ENCODE results near the gene UBA6.

Gene UBA6

DNA sequence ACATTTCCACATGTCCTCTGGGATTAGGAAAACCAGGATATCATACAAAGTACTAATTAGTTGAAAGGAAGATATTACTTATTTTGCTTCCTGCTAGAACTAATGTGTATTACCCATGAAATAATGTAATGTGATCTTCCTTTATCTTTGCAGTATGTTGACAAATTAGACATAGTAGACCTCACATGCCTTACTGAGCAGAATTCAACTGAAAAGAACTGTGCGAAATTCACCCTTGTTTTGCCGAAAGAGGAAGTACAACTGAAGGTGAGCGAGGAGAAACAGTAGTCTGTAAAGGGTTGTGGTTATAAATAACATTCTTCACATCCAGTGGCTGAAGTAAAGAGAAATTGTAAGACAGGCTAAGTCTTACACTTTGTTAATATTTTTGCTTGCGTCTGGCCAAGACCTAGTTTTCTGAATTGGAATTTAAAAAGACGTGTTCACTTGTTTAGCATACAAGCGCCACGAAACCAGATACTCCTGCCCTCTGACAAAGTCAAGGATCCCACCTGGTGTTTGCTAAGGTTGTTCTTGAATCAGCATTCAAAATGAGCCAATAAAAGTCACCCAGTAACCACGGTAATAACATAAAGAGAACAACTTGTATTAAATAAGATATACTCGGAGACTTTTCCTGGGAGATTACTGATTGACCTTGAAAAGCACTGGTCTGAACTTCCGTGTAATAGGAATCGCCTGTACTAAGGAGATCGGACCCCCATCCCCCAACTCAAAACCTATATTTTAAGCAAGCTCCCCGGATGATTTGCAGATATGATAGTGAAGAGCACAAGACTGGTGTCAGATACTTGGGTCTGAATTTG is 125.5 kb downstream of the UBA6 start:
- DNase-seq, result no peak

DNA sequence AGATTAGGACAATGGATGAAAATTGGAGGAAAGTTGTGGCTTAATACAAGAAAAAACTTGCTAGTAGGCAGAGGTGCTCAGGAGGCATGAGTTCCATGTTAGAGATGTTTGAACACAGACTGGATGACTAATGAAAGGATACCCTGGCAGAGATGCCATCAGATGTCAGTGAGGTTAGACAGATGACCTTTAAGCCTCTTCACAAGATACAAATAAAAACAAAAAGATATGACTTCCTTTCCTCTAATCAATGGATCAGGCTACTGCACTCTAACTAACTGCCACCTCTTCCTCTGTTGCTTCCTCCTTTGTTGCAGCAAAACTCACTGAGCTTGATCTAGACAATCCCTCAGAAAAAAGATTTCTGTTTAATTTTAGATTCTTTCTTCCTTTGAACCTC is 127.8 kb downstream of the UBA6 start:
- DNase-seq, result no peak

DNA sequence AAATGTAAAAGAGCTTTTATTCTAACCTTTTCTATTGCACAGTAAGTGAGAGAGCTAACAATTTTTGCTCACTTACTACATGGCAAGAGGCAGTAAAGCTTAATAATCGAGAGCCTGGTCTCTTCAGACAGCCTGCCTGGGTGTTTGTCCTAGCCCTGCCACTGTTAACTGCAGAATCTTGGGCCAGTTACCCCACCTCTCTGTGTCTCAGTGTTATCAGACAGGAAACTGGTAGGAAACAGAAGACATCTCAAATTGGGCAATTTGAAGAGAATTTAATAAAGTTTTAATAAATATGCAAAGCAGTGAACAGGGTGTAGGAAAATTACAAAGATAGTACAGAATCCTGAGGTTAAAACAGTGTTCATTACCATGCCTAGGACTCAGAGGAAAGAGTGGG is 129.0 kb downstream of the UBA6 start:
- DNase-seq, result no peak

DNA sequence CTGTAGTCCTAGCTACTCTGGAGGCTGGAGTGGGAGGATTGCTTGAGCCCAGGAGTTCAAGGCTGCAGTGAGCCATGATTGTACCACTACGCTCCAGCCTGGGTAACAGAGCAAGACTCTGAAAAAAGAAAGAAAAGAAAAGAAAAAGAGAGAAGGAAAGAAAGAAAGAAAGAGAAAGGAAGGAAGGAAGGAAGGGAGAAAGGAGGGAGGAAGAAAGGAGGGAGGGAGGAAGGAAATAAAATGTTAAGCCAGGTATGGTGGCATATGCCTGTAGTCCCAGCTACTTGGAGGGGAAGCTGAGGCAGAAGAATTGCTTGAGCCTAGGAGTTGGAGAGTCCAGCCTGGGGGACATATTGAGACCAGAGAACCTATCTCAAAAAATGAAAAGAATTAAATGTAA is 130.4 kb downstream of the UBA6 start:
- DNase-seq, result no peak

DNA sequence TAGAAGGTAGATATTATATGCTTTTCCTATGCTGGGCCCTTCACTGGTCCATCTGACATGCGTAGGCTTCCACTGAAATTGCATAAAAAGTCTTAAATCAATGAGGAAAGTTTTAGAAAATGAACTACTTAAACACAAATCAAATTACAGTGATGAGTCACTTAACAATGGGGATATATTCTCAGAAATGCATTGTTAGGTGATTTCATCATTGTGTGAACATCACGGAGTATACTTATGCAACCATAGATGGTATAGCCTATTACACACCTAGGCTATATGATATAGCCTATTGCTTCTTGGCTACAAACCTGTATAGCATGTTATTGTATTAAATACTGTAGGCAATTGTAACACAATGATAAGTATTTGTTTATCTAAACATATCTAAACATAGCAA is 132.1 kb downstream of the UBA6 start:
- DNase-seq, result no peak

DNA sequence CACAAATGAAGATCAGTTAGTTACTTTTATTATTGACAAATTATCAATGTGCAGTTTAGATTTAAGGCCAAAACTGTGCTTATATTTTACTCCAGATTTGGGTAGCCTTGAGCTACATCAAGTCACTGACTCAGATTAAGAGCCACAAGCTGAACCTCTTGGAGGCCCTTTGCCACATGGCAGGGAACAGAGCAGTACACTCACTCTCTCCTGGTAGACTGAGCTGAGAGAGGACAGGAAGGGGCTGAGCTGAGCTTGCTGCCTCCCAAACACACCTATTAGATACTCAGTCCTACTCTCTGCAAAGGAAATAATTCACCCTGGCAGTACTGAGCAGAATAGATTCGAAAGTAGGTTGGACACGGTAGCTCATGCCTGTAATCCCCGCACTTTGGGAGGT is 134.6 kb downstream of the UBA6 start:
- no peak for DNase-seq

DNA sequence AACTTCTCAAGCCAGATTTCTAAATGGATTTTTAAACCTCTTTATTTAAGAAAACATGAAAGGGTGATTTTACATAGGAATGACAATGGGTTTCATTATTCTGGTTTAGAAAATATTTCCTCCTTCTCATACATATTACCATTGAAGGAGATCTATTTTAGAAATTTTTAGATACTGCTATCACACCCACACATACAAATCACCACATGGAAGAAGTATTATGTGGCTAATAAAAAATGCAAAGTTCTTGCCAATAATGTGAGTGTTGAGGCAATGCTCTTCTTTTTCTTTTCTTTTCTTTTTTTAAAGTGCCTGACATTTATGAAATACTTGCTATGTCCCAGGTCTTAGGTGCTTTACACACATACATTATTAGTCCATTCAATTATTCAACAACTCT is 135.7 kb downstream of the UBA6 start:
- DNase-seq, result no peak

Data from NCI-H526 treated with DMSO at 0.1 percent for 48 hours (cell line).